C4-2B (cell line): ENCODE measurements around the gene GYS2.

ENCODE experiments used
- H3K27ac ChIP-seq: fragments of 450-650 bp; 2 replicates; pipeline ENCODE4 v1.5.1; 2017
- ZFX ChIP-seq: fragments of 450-650 bp; IDR thresholded peaks from 2 replicates; pipeline ENCODE4 v1.6.1; 2017
- TF ChIP-seq, protein P1 (sequence below): fragments of 450-650 bp; conservative IDR thresholded peaks from 2 replicates; pipeline ENCODE4 v1.5.1; 2017; ENCODE audit warnings: mild to moderate bottlenecking

GYS2 gene

DNA sequence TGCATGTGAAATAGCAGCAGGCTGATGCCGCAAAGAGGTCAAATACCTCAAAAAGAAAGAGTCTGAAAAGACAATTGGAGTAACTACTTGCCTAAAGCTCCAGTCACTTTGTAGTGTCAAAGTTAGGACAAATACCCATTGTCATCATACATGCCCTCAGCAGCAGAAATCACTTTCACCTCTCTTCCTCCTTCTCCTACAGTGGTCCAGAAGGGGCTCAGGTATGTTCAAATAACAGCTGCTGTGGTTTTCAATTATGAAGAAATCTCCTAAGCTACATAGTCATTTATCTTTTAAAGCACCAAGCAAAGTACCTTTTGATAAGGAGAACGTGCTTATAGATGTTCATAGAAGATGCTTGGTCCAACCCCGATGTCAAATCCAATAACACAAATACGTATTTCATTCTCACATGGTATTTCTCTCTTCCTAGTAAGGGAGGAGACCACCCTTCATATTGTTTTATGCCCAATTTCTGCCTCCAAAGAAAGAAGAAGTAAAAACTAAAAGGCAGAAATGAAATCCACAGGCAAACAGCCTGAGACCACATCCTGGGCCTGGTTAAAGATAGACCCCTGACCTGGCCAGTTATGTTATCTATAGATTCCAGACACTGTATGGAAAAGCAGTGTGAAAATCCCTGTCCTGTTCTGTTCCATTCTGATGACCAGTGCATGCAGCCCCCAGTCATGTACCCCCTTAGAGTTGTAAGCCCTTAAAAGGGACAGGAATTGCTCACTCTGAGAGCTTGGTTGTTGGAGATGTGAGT, 23.7 kb downstream of the GYS2 start:
- no peak overlapping the region for H3K27ac ChIP-seq

DNA sequence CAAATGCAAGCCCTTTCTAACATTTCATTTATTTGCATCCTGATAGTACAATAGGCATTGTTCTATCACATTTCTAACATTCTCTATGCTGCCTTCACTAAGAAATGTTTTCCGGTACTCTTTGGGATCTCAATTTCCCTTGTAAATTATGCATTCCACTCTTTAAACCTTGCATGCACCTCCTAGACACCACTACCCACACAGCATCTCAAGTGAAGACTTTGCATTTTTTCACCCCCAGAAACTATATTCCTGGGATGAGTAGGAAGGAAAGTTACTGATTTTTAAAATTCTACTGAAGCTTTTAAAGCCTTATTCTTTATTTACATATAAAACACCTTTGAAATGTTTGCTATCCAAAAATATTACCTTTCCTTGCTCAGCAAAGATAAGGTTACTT, 27.1 kb downstream of the GYS2 start:
- no peak overlapping the region for H3K27ac ChIP-seq
- TF ChIP-seq, protein P1, sequence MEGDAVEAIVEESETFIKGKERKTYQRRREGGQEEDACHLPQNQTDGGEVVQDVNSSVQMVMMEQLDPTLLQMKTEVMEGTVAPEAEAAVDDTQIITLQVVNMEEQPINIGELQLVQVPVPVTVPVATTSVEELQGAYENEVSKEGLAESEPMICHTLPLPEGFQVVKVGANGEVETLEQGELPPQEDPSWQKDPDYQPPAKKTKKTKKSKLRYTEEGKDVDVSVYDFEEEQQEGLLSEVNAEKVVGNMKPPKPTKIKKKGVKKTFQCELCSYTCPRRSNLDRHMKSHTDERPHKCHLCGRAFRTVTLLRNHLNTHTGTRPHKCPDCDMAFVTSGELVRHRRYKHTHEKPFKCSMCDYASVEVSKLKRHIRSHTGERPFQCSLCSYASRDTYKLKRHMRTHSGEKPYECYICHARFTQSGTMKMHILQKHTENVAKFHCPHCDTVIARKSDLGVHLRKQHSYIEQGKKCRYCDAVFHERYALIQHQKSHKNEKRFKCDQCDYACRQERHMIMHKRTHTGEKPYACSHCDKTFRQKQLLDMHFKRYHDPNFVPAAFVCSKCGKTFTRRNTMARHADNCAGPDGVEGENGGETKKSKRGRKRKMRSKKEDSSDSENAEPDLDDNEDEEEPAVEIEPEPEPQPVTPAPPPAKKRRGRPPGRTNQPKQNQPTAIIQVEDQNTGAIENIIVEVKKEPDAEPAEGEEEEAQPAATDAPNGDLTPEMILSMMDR: no peak

More for the DNA sequence above, 23.7 kb downstream of the GYS2 start:
- no peak for TF ChIP-seq ZFX
- TF ChIP-seq, protein P1: no peak

DNA sequence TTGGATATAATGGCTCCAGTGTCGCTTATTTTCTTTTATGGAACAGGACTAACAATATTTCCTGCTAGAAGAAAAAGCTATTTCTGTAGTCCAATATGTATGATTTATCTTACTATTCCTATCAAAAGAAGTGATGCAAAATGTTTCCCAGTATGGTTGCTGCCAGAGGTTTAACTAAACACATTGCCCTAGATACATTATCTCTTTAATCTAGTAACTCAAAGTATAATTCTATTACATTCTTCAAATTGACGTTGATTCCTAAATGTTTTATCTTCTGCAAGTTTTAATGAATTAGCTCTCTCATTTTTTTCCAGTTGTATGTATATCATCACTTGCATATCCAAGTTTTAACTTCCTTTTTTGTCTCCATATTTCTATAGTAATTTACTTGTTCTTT, 28.2 kb downstream of the GYS2 start:
- H3K27ac ChIP-seq: no peak overlapping the region
- TF ChIP-seq, protein P1: no peak
- TF ChIP-seq ZFX: no peak

DNA sequence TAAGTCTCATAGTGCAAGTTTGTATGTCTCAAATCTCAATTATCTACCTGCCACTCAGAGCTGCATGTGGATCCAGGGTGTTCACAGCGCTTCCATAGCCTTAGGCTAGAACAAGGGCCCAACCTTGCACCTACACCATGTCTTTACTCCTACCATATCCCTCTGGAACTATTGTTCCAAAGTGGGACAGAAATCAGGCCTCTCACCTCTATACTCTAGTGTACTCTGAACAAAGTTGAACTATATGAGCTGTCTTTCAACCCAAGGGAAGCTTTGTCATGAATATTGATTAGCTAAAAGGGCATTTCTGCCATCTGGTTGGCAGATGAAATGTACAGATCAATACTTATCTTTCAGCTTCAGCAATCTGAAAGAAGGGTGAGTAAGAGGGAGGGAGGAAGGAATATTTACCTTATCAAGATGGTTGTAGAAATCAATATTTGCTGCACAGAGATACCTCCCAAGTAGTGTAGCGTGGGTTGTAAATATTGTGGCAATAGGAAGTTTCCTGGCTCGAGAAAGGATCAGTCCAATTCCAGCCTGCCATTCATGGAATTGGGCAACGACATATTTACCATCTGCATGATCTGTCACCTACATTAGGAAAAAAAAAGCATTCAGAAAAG, 30.8 kb downstream of the GYS2 start:
- no peak for TF ChIP-seq ZFX
- TF ChIP-seq, protein P1: no peak
- H3K27ac ChIP-seq: no peak overlapping the region

DNA sequence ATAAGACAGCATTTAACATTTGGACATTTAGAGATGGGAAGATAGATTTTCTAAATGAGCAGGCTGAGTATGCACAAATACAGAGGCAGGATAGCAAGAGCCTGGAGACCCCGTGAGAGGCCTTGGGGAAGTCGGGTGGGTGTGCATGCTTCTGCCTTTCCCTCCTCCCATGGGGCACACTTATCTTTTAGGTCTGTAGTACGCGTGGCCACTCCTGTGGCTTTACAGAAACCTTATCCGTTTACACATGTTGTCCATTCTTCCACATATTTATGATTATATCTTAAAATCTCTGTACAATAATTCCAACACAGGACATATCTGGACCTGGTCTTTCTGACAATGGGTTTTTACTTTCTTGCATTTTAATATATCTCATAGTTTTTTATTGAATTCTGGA, 33.6 kb downstream of the GYS2 start:
- H3K27ac ChIP-seq: no peak overlapping the region
- TF ChIP-seq ZFX: no peak

DNA sequence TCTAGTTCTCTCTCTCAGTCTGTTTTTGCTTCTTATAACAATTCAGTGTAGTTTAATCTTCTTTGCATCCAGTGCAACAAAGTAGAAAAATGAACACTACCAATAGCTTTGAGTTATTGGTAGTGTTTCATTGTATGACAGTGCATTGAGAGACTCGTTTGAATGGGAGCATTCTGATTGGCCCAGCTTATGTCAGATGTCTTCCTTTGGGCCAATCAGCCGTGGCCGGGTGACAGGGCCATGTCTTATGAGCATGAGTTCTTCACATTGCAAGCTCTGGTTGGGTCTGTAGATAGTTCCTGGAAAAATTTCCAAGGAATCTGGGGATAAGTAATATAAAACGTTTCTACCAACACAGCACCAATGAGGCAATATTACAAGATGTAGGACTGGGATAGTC, 36.5 kb downstream of the GYS2 start:
- H3K27ac ChIP-seq: no peak overlapping the region
- TF ChIP-seq ZFX: no peak
- TF ChIP-seq, protein P1: no peak

DNA sequence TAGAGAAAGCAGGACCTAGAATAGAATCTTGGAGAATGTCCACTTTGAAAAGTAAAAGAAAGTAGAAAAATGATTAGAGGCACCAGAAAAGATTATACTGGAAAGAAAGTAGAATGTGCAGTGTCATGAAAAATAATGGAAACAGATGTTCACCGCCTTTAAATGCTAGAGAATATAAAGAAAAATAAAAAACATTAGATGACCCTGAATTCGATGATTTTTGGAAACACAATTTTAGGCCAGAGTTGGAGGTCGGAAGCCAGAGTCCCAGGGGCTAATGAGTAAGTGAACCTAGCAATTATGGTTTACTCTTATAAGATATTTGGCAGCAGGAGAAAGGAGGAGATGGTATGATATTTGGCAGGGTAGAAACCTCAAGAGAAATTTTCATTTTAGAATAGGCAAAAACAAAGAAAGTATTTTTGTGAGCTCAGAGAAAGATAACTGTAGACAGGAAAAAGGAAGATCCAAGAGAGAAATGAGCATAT, 37.7 kb downstream of the GYS2 start:
- TF ChIP-seq, protein P1: no peak
- TF ChIP-seq ZFX: no peak
- H3K27ac ChIP-seq: no peak overlapping the region
